ENCODE data around the gene QRFPR.

The QRFPR gene

DNA sequence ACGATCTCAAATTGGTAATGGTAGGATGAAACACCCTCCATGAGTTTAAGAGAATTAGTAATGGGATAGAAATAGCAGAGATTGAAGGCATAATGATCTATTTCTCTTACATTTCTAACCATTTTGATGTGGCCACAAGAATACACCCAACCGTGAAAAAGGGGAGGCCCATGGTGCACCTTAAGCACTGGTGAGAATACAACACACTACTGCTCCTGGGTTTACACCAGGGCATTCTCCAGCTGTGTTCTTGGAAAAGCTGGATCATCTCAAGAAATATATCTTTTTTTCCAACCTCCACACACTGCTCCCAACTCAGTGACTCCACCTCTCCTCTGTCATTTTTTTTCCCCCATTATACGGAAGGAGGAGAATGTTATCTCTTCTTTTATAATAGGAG, 1.5 kb downstream of the QRFPR start:
- TF ChIP-seq ZNF565 (CRISPR knock-in tag; conservative IDR thresholded peaks at IDR 0.05; ENCODE audit: low read depth) (no peak), TOX (CRISPR knock-in tag; IDR thresholded peaks at IDR 0.05; ENCODE audit: borderline replicate concordance) (no peak), CREB5 (CRISPR knock-in tag; IDR thresholded peaks at IDR 0.05; ENCODE audit: low read depth) (no peak), CSRNP3 (CRISPR knock-in tag; IDR thresholded peaks at IDR 0.05) (no peak), PATZ1 (CRISPR knock-in tag; IDR thresholded peaks at IDR 0.05; ENCODE audit: borderline replicate concordance) (no peak)
- no peak for ATAC-seq

GRCh38 chr4:121377076-121377475, 3.7 kb downstream of the QRFPR start:
- TF ChIP-seq PPARA (CRISPR knock-in tag; IDR thresholded peaks at IDR 0.05; ENCODE audit: borderline replicate concordance) (no peak), ZNF565 (CRISPR knock-in tag; conservative IDR thresholded peaks at IDR 0.05; ENCODE audit: low read depth) (no peak), TSHZ2 (CRISPR knock-in tag; IDR thresholded peaks at IDR 0.05) (no peak), TOX (CRISPR knock-in tag; IDR thresholded peaks at IDR 0.05; ENCODE audit: borderline replicate concordance) (no peak), ZFP30 (CRISPR knock-in tag; IDR thresholded peaks at IDR 0.05) (no peak), CREB5 (CRISPR knock-in tag; IDR thresholded peaks at IDR 0.05; ENCODE audit: low read depth) (no peak)
- no peak for ATAC-seq

- no peak for ATAC-seq
- no peak for TF ChIP-seq TSHZ2 (CRISPR knock-in tag; IDR thresholded peaks at IDR 0.05)
- no peak for TF ChIP-seq ZC3H10 (CRISPR knock-in tag; IDR thresholded peaks at IDR 0.05)
- no peak for TF ChIP-seq BACH2 (CRISPR knock-in tag; IDR thresholded peaks at IDR 0.05; ENCODE audit: borderline replicate concordance)
- no peak for TF ChIP-seq ESRRG (CRISPR knock-in tag; IDR thresholded peaks at IDR 0.05)
- no peak for TF ChIP-seq ZFP3 (CRISPR knock-in tag; IDR thresholded peaks at IDR 0.05)
- no peak for TF ChIP-seq PPARA (CRISPR knock-in tag; IDR thresholded peaks at IDR 0.05; ENCODE audit: borderline replicate concordance)
- TF ChIP-seq TOX (CRISPR knock-in tag; IDR thresholded peaks at IDR 0.05; ENCODE audit: borderline replicate concordance), result no peak
- no peak for TF ChIP-seq CREB5 (CRISPR knock-in tag; IDR thresholded peaks at IDR 0.05; ENCODE audit: low read depth)
- no peak for TF ChIP-seq ZNF70 (CRISPR knock-in tag; IDR thresholded peaks at IDR 0.05)
- TF ChIP-seq CSRNP3 (CRISPR knock-in tag; IDR thresholded peaks at IDR 0.05), result no peak
- no peak for TF ChIP-seq GLIS3 (CRISPR knock-in tag; IDR thresholded peaks at IDR 0.05)
- TF ChIP-seq TCF4 (CRISPR knock-in tag; IDR thresholded peaks at IDR 0.05; ENCODE audit: borderline replicate concordance), result no peak
- no peak for TF ChIP-seq ZNF8 (CRISPR knock-in tag; IDR thresholded peaks at IDR 0.05)
- TF ChIP-seq PATZ1 (CRISPR knock-in tag; IDR thresholded peaks at IDR 0.05; ENCODE audit: borderline replicate concordance), result no peak
- no peak for TF ChIP-seq POU6F1 (CRISPR knock-in tag; IDR thresholded peaks at IDR 0.05; ENCODE audit: borderline replicate concordance, low read depth)
These were observed 4.3 kb downstream of the QRFPR start for GRCh38 chr4:121376556-121376955.

All from SK-N-SH treated with all-trans-retinoic acid at 6 μM for 48 hours (cell line).